ENCODE measurements around the gene YKT6. TPM values are rescaled to one million over a fixed set of nuclear protein-coding genes. Genes with fewer than 3 reads are reported as not detected.

YKT6 gene
- total RNA-seq, 1 donor from 2014 or later: 131 TPM

DNA sequence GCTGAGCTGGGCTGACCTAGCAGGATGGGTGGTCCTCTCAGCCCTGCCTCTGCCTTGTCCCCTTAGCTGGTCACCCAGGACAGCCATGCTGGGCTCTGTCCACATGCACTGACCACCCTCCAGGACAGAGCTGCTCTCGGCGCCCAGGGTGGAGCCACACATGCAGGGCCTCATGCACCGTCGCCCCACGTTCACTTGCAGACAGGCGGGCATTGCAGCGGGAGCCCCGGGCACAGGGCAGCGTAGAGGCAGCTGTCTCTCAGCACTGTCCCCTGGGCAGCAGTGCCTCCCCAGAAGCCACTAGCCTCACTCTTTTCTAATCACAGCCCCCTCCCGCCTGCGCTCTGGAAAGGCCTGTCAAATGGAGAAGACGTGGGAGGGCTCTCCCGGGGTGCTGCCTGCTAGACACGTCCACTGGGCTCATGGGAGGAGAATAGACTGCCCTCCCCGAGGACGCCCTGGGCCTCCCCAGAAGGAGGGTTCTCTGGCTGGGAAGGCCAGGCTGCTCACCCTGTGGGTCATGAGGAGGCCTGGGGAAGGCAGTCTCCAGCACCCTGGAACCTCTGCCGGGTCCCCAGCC lies 37.4 kb downstream of the YKT6 start:
- Mint-ChIP-seq H3K9me3 (ENCODE audit: low read depth) (no peaks in the 10 kb centered on the region), H3K4me3 (ENCODE audit: unreplicated experiment) (no peak overlapping the region), H3K4me1 (ENCODE audit: low read depth) (no peaks in the 10 kb centered on the region), H3K36me3 (ENCODE audit: low read depth) (no peaks in the 10 kb centered on the region), H3K27ac (ENCODE audit: unreplicated experiment) (no peak overlapping the region), H3K27me3 (ENCODE audit: low read depth) (no peaks in the 10 kb centered on the region)
- TF ChIP-seq CTCF (IDR thresholded peaks at IDR 0.05): no peak
- DNase-seq (ENCODE audit: low spot score): no peak

DNA sequence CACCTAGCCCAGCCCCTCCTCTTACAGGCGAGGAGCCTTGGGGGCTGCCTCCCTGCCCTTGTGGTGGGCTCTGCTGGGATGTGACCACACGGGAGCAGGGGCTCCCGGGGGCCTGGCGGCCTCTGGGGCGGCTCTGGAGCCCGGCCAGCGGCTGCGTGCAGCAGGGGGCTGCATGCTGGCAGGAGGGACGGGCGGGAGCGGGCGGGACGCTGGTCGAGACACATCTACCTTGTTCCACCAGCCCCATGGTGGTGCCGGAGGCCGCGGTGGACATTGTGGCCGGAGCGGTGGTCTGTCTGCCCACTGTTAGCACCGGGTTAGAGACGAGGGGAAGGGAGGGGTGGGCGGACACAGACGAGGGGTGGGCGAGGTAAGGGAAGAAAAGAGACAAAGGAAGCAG lies 38.6 kb downstream of the YKT6 start:
- Mint-ChIP-seq H3K4me1 (ENCODE audit: low read depth) (no peaks in the 10 kb centered on the region), H3K4me3 (ENCODE audit: unreplicated experiment) (no peak overlapping the region), H3K27ac (ENCODE audit: unreplicated experiment) (no peak overlapping the region), H3K36me3 (ENCODE audit: low read depth) (no peaks in the 10 kb centered on the region), H3K27me3 (ENCODE audit: low read depth) (no peaks in the 10 kb centered on the region), H3K9me3 (ENCODE audit: low read depth) (no peaks in the 10 kb centered on the region)
- no peak for TF ChIP-seq CTCF (IDR thresholded peaks at IDR 0.05)
- DNase-seq (ENCODE audit: low spot score): no peak

GRCh38 chr7:44240376-44240775 lies 39.6 kb downstream of the YKT6 start:
- Mint-ChIP-seq H3K27me3 (ENCODE audit: low read depth) (no peaks in the 10 kb centered on the region), H3K4me1 (ENCODE audit: low read depth) (no peaks in the 10 kb centered on the region), H3K9me3 (ENCODE audit: low read depth) (no peaks in the 10 kb centered on the region), H3K27ac (ENCODE audit: unreplicated experiment) (no peak overlapping the region), H3K36me3 (ENCODE audit: low read depth) (no peaks in the 10 kb centered on the region), H3K4me3 (ENCODE audit: unreplicated experiment) (no peak overlapping the region)
- no peak for DNase-seq (ENCODE audit: low spot score)
- no peak for TF ChIP-seq CTCF (IDR thresholded peaks at IDR 0.05)

DNA sequence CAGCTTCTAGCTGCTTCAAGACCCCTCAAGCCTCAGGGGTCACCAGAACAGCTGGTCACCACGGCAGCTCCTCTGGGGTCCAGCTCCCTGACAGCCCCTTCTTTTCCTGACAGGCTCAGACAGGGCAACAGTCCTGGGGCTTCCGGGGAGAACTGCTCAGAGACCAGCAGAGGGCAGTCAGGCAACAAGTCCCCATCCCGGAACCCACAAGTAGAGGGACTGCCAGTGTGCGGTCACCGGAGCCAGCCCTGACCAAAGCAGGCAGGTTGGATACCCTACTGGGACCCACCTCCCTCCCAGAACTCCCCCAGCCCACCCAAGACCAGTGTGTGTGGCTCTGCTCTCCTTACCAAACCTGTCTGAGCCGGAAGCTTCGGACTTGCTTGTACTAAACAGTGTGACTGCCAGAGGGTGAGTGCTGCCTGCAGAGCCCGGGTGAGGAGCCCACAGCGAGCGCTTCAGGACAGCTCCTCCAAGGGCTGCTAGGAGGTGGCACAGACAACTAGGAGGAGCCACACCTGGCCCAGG lies 40.3 kb downstream of the YKT6 start:
- Mint-ChIP-seq H3K4me1 (ENCODE audit: low read depth) (no peaks in the 10 kb centered on the region), H3K4me3 (ENCODE audit: unreplicated experiment) (no peak overlapping the region), H3K27ac (ENCODE audit: unreplicated experiment) (no peak overlapping the region), H3K9me3 (ENCODE audit: low read depth) (no peaks in the 10 kb centered on the region), H3K36me3 (ENCODE audit: low read depth) (no peaks in the 10 kb centered on the region), H3K27me3 (ENCODE audit: low read depth) (no peaks in the 10 kb centered on the region)
- peak; percentile 91 for TF ChIP-seq CTCF (IDR thresholded peaks at IDR 0.05)
- no peak for DNase-seq (ENCODE audit: low spot score)

DNA sequence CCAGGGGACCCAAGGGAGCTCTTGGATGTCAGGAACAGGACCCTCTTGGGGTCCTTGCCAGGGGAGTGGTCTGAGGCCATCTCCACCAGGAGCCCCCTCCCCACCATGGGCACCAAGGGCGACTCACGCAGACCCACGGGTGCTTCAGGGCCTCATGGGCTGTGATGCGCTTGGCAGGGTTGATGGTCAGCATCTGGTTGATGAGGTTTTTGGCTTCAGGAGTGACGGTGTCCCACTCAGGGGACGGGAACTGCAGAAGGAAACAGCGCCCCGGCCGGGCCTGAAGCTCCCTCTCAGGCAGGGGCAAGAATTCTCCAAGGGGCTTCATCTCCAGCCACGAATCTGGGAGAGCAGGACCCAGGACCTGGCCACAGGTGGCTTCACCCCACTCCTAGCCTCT lies 41.3 kb downstream of the YKT6 start:
- no peak overlapping the region for H3K27ac Mint-ChIP-seq (ENCODE audit: unreplicated experiment)
- no peaks in the 10 kb centered on the region for H3K27me3 Mint-ChIP-seq (ENCODE audit: low read depth)
- no peaks in the 10 kb centered on the region for H3K36me3 Mint-ChIP-seq (ENCODE audit: low read depth)
- H3K9me3 Mint-ChIP-seq (ENCODE audit: low read depth): no peaks in the 10 kb centered on the region
- H3K4me3 Mint-ChIP-seq (ENCODE audit: unreplicated experiment): no peak overlapping the region
- no peak for TF ChIP-seq CTCF (IDR thresholded peaks at IDR 0.05)
- H3K4me1 Mint-ChIP-seq (ENCODE audit: low read depth): no peaks in the 10 kb centered on the region
- no peak for DNase-seq (ENCODE audit: low spot score)
